HepG2 (cell line): Measurements from ENCODE around the gene CCDC170. TPM values are rescaled to one million over a fixed set of nuclear protein-coding genes. Genes with fewer than 3 reads are reported as not detected.
A peak's percentile ranks its signal among the peaks of the same experiment; 100 is the strongest.

Experiments used
- ATAC-seq: fragments of 200-7000 bp; cut with Tn5 transposase; 3 replicates; pipeline ENCODE4 v1.9.1; 2020; ENCODE audit warnings: mild to moderate bottlenecking, moderate library complexity
- BruUV-seq: library from RNA; stranded (reverse); fragments of 400-500 nt; replicated peaks from 2 replicates; lab custom pipeline; 2021; lab: Mats Ljungman, UMichigan
- CTCF ChIA-PET: fragments of 300-600 bp; formaldehyde crosslinking; extraction: SDS; loops from one replicate; lab custom pipeline; 2021; ENCODE audit warnings: low total read pairs, inconsistent platforms, low intra/inter-chr PET ratio; lab: Yijun Ruan, JAX
- POLR2A ChIA-PET: fragments of 350-600 bp; sonication (Branson Sonifier 250); formaldehyde crosslinking; loops from one replicate; lab custom pipeline; 2020; ENCODE audit warnings: antibody characterized with exemption, inconsistent platforms; lab: Yijun Ruan, JAX
- DNase-seq: peaks from one replicate; pipeline ENCODE4 v3.0.0-alpha.2; 2015; ENCODE audit warnings: low spot score
- FAIRE-seq: peaks from 3 replicates; lab custom pipeline; 2011; peaks lifted over from hg19 to GRCh38; lab: Jason Lieb, UNC
- H2AFZ ChIP-seq: one replicate; pipeline ENCODE4 v1.6.1; 2011; ENCODE audit warnings: low read length, inconsistent platforms
- H3K27ac ChIP-seq: fragments of 300-600 bp; 3 replicates; pipeline ENCODE4 v1.8.0; 2011; ENCODE audit warnings: mixed run types, mild to moderate bottlenecking, mixed read lengths, low read length, inconsistent platforms; ENCODE audit not compliant: insufficient read depth; ENCODE audit errors: extremely low read length
- H3K27me3 ChIP-seq, 2 experiments: fragments of 200-600 bp in 1 of 2; 2 replicates in 1 of 2; 3 replicates in 1 of 2; pipeline versions ENCODE4 v1.6.0 to v1.8.0; 2011; ENCODE audit warnings: low read length in 2 of 2, mild to moderate bottlenecking in 2 of 2, moderate library complexity in 2 of 2, inconsistent platforms in 1 of 2; ENCODE audit not compliant: insufficient read depth in 2 of 2, control insufficient read depth in 1 of 2
- H3K36me3 ChIP-seq, 2 experiments: fragments of 200-600 bp in 1 of 2; replicated peaks in 1 of 2; 2 replicates in 1 of 2; 3 replicates in 1 of 2; pipeline versions ENCODE4 v1.5.1 to v1.8.0; 2011; ENCODE audit warnings: low read length in 2 of 2, inconsistent platforms in 1 of 2; ENCODE audit not compliant: insufficient read depth in 2 of 2, control insufficient read depth in 1 of 2
- H3K4me1 ChIP-seq: 2 replicates; pipeline ENCODE4 v1.5.1; 2012; ENCODE audit warnings: low read length, inconsistent platforms; ENCODE audit not compliant: insufficient read depth
- H3K4me2 ChIP-seq: 2 replicates; pipeline ENCODE4 v1.6.0; 2011; ENCODE audit warnings: low read depth, low read length, inconsistent platforms
- H3K4me3 ChIP-seq, 3 experiments: fragments of 200-600 bp in 1 of 3; sonication (generic), shearing (Covaris generic) in 1 of 3; replicated peaks in 1 of 3; 2 replicates each; pipeline ENCODE4 v1.5.1; 2011 to 2016; ENCODE audit warnings: low read length in 3 of 3, inconsistent platforms in 2 of 3, low read depth in 2 of 3, mild to moderate bottlenecking in 2 of 3, control low read depth in 1 of 3, mixed read lengths in 1 of 3; ENCODE audit not compliant: insufficient read depth in 1 of 3
- H3K79me2 ChIP-seq: one replicate; pipeline ENCODE4 v1.6.1; 2011; ENCODE audit warnings: low read length, inconsistent platforms; ENCODE audit not compliant: insufficient read depth
- H3K9ac ChIP-seq: 2 replicates; pipeline ENCODE4 v1.6.0; 2011; ENCODE audit warnings: mild to moderate bottlenecking, low read depth, low read length, inconsistent platforms; ENCODE audit not compliant: insufficient read depth
- H3K9me3 ChIP-seq: 2 replicates; pipeline ENCODE4 v1.5.1; 2012; ENCODE audit warnings: mild to moderate bottlenecking, low read length
- H4K20me1 ChIP-seq: 2 replicates; pipeline ENCODE4 v1.6.0; 2011; ENCODE audit warnings: inconsistent platforms, mild to moderate bottlenecking, low read length, moderate library complexity; ENCODE audit not compliant: insufficient read depth
- BORCS8-MEF2B ChIP-seq: sonication (generic); formaldehyde crosslinking; IDR thresholded peaks from 2 replicates; pipeline ENCODE4 v1.8.0; 2022; ENCODE audit warnings: mild to moderate bottlenecking, missing genetic modification reagents
- CEBPG ChIP-seq: IDR thresholded peaks from 2 replicates; pipeline ENCODE4 v1.6.1; 2016
- GLMP ChIP-seq: sonication (generic); formaldehyde crosslinking; IDR thresholded peaks from 2 replicates; pipeline ENCODE4 v1.9.0; 2021; ENCODE audit warnings: missing genetic modification reagents, mild to moderate bottlenecking, borderline replicate concordance
- PHF5A ChIP-seq: IDR thresholded peaks from one replicate; pipeline ENCODE4 v1.6.1; 2018; ENCODE audit warnings: low read depth, missing genetic modification reagents; ENCODE audit not compliant: unreplicated experiment
- SNAPC5 ChIP-seq: sonication (generic); formaldehyde crosslinking; IDR thresholded peaks from 2 replicates; pipeline ENCODE4 v1.8.1; 2023; ENCODE audit warnings: mild to moderate bottlenecking, missing genetic modification reagents, borderline replicate concordance
- TP53 ChIP-seq: sonication (generic); formaldehyde crosslinking; conservative IDR thresholded peaks from 2 replicates; pipeline ENCODE4 v1.4.0; 2020; ENCODE audit warnings: missing genetic modification reagents
- ZBTB4 ChIP-seq: sonication (generic); formaldehyde crosslinking; IDR thresholded peaks from 2 replicates; pipeline ENCODE4 v1.4.0; 2020; ENCODE audit warnings: missing genetic modification reagents, mild to moderate bottlenecking, borderline replicate concordance
- ZBTB43 ChIP-seq: sonication (generic); formaldehyde crosslinking; conservative IDR thresholded peaks from 2 replicates; pipeline ENCODE4 v1.4.0; 2020; ENCODE audit warnings: missing genetic modification reagents
- ZBTB7B ChIP-seq: sonication (generic); formaldehyde crosslinking; IDR thresholded peaks from 2 replicates; pipeline ENCODE4 v1.4.0; 2020; ENCODE audit warnings: missing genetic modification reagents
- ZNF468 ChIP-seq: sonication (generic); formaldehyde crosslinking; IDR thresholded peaks from 2 replicates; pipeline ENCODE4 v1.8.0; 2022; ENCODE audit warnings: mild to moderate bottlenecking, moderate library complexity, missing genetic modification reagents
- ZNF512 ChIP-seq: sonication (generic); formaldehyde crosslinking; IDR thresholded peaks from 2 replicates; pipeline ENCODE4 v1.4.0; 2020; ENCODE audit warnings: mild to moderate bottlenecking, missing genetic modification reagents
- ZNF780A ChIP-seq: sonication (generic); formaldehyde crosslinking; IDR thresholded peaks from 2 replicates; pipeline ENCODE4 v1.8.0; 2022; ENCODE audit warnings: mild to moderate bottlenecking, missing genetic modification reagents, moderate library complexity
- WGBS: methylation state at CpG from one replicate; pipeline ENCODE4 v1.1.6; 2017; ENCODE audit warnings: low lambda C conversion rate; 5-methylcytosine and 5-hydroxymethylcytosine counted together
- in situ Hi-C: cut with HindIII; loops from 2 replicates; pipeline ENCODE4 v1.10.0; 2017; ENCODE audit warnings: low pct_unique_long_range_greater_than_20kb; ENCODE audit not compliant: extremely low pct_ligation_motif_present
- intact Hi-C: fragments of 100-400 bp; cut with micrococcal nuclease; formaldehyde crosslinking; loops from one replicate; pipeline ENCODE4 v1.10.0; 2022; ENCODE audit not compliant: unreplicated experiment
- polyA plus RNA-seq, 8 experiments: library from polyadenylated mRNA; depleted of rRNA in 3 of 8; stranded (reverse) in 7 of 8; unstranded in 1 of 8; fragments of >200 nt; fragmentation: Illumina TruSeq in 4 of 8; extraction: Trizol in 4 of 8; gene quantifications; 2 replicates each; pipeline versions ENCODE4 v1.2.1 to v1.2.3, GENCODE V29; 2011 to 2016; ENCODE audit warnings: low read depth in 4 of 8, missing spikeins in 1 of 8, mixed read lengths in 1 of 8; ENCODE audit not compliant: insufficient read depth in 1 of 8
- total RNA-seq, 5 experiments: library from RNA; depleted of rRNA; stranded (reverse); fragments of >200 nt; fragmentation: Illumina TruSeq; extraction: Trizol; gene quantifications; 2 replicates each; pipeline ENCODE4 v1.2.3, GENCODE V29; 2016; ENCODE audit warnings: low read depth in 1 of 5

The CCDC170 gene
- total and polyA plus RNA-seq, 2 of the 13 experiments (the other 11 are each of a cell fraction or from before 2014, with no cell fraction given): 0.90 to 5.1 TPM

GRCh38 chr6:151524059-151524458, 30.2 kb downstream of the CCDC170 start:
- BruUV-seq: no TSS peak
- ChIA-PET CTCF (no interaction called here), POLR2A (no interaction called here)
- WGBS: 91% methylated on average over 2 of the region's 2 CpGs
- Histone ChIP-seq H3K4me1 (no peaks in the 10 kb centered on the region), H3K36me3 (no peaks in the 10 kb centered on the region), H3K79me2 (no peaks in the 10 kb centered on the region), H4K20me1 (no peaks in the 10 kb centered on the region), H3K4me2 (no peak overlapping the region), H3K27ac (no peak overlapping the region), H3K27me3 (no peaks in the 10 kb centered on the region), H3K9me3 (peaks cover 43% of the 10 kb centered on the region), H3K4me3 (no peak overlapping the region), H2AFZ (no peak overlapping the region), H3K9ac (no peak overlapping the region)
- FAIRE-seq: no peak
- in situ Hi-C loops (no loop called here), intact Hi-C loops (no loop called here)
- DNase-seq: no peak
- TF ChIP-seq SNAPC5 (no peak), PHF5A (no peak), TP53 (CRISPR knock-in tag) (peak; percentile 99), ZNF468 (CRISPR knock-in tag) (no peak), ZNF780A (CRISPR knock-in tag) (peak; percentile 91)
- no peak for ATAC-seq

GRCh38 chr6:151534576-151534975, 40.8 kb downstream of the CCDC170 start:
- no peak overlapping the region for H3K4me3 ChIP-seq
- WGBS: 77% methylated on average over 3 of the region's 3 CpGs
- H3K27ac ChIP-seq: no peak overlapping the region
- no peaks in the 10 kb centered on the region for H4K20me1 ChIP-seq
- no peaks in the 10 kb centered on the region for H3K79me2 ChIP-seq
- H3K27me3 ChIP-seq: no peaks in the 10 kb centered on the region
- in situ Hi-C loops (no loop called here), intact Hi-C loops (no loop called here)
- FAIRE-seq (no peak), DNase-seq (no peak), ATAC-seq (no peak)
- CTCF ChIA-PET: no interaction called here
- H2AFZ ChIP-seq: no peak overlapping the region
- POLR2A ChIA-PET: no interaction called here
- H3K9me3 ChIP-seq: peaks cover 2% of the 10 kb centered on the region
- no TSS peak for BruUV-seq
- H3K9ac ChIP-seq: no peak overlapping the region
- no peaks in the 10 kb centered on the region for H3K36me3 ChIP-seq
- no peak overlapping the region for H3K4me2 ChIP-seq
- H3K4me1 ChIP-seq: peaks cover 11% of the 10 kb centered on the region; the same call in 1 of the 2 replicates
- TF ChIP-seq CEBPG (CRISPR knock-in tag) (no peak), GLMP (no peak), BORCS8-MEF2B (CRISPR knock-in tag) (no peak), ZBTB43 (CRISPR knock-in tag) (no peak), ZBTB4 (CRISPR knock-in tag) (no peak), ZBTB7B (CRISPR knock-in tag) (no peak), ZNF512 (CRISPR knock-in tag) (no peak)
